GM12878 (cell line): ENCODE measurements around the gene ARID5B.

Experiments
- CTCF ChIP-seq, 3 experiments: IDR thresholded peaks in 2 of 3; conservative IDR thresholded peaks in 1 of 3; 2 replicates each; pipeline ENCODE4 v1.5.1; 2011; ENCODE audit warnings: low read depth in 3 of 3, low read length in 3 of 3, mild to moderate bottlenecking in 3 of 3, control low read depth in 2 of 3, moderate library complexity in 2 of 3, inconsistent platforms in 1 of 3, mixed read lengths in 1 of 3; ENCODE audit not compliant: control insufficient read depth in 2 of 3, insufficient read depth in 1 of 3; ENCODE audit errors: extremely low read depth in 1 of 3
- DPF2 ChIP-seq: fragments of 450-650 bp; IDR thresholded peaks from 2 replicates; pipeline ENCODE4 v1.6.1; 2017; ENCODE audit warnings: mild to moderate bottlenecking
- EP300 ChIP-seq, 2 experiments: fragments of 150-350 bp in 1 of 2; IDR thresholded peaks; 2 replicates each; pipeline ENCODE4 v1.6.1; 2011 to 2012; ENCODE audit warnings: low read depth in 2 of 2, low read length in 2 of 2, borderline replicate concordance in 1 of 2, improper control_type of control experiment in 1 of 2, inconsistent platforms in 1 of 2; ENCODE audit not compliant: control insufficient read depth in 1 of 2
- NFXL1 ChIP-seq: fragments of 450-650 bp; IDR thresholded peaks from 2 replicates; pipeline ENCODE4 v1.6.1; 2017; ENCODE audit warnings: antibody characterized with exemption, mild to moderate bottlenecking, borderline replicate concordance
- POLR2AphosphoS5 ChIP-seq: IDR thresholded peaks from 2 replicates; pipeline ENCODE4 v1.6.1; 2011; ENCODE audit warnings: mild to moderate bottlenecking, low read length, inconsistent platforms
- SMC3 ChIP-seq: IDR thresholded peaks from 2 replicates; pipeline ENCODE4 v1.6.1; 2011; ENCODE audit warnings: low read length, improper control_type of control experiment, borderline replicate concordance

- TF ChIP-seq DPF2 (no peak), CTCF (IDR thresholded peaks at IDR 0.05 in 2 of 3, conservative IDR thresholded peaks at IDR 0.05 in 1 of 3; ENCODE audit: control insufficient read depth in 2 of 3, extremely low read depth in 1 of 3, insufficient read depth in 1 of 3, low read depth in 3 of 3, low read length in 3 of 3) (no peak), NFXL1 (no peak), SMC3 (no peak), EP300 (IDR thresholded peaks at IDR 0.05; ENCODE audit: borderline replicate concordance in 1 of 2, control insufficient read depth in 1 of 2, low read depth in 2 of 2, low read length in 2 of 2) (no peak), POLR2AphosphoS5 (no peak)
Measured at GRCh38 chr10:61935077-61935476, 33.6 kb downstream of the ARID5B start.
